LNCAP (cell line): Measurements from ENCODE around the gene PARS2.

ENCODE experiments used
- CTCF ChIP-seq: fragments of 450-650 bp; IDR thresholded peaks from 2 replicates; pipeline ENCODE4 v1.5.1; 2017; ENCODE audit warnings: mild to moderate bottlenecking

The PARS2 gene

GRCh38 chr1:54810153-54810942 lies 46.0 kb upstream of the PARS2 start:
- TF ChIP-seq CTCF = peak; percentile 86

- TF ChIP-seq CTCF = no peak
Observed at GRCh38 chr1:54809496-54810074, 45.3 kb upstream of the PARS2 start.

GRCh38 chr1:54808443-54809207 lies 44.3 kb upstream of the PARS2 start:
- no peak for TF ChIP-seq CTCF

GRCh38 chr1:54807756-54808155 lies 43.4 kb upstream of the PARS2 start:
- no peak for TF ChIP-seq CTCF

GRCh38 chr1:54806931-54807611 lies 42.7 kb upstream of the PARS2 start:
- no peak for TF ChIP-seq CTCF

- TF ChIP-seq CTCF = no peak
Observed at GRCh38 chr1:54805981-54806381, 41.7 kb upstream of the PARS2 start.

GRCh38 chr1:54805466-54805865 lies 41.1 kb upstream of the PARS2 start:
- no peak for TF ChIP-seq CTCF
